GM19099 (cell line): ENCODE results near the gene LRRC3.

Experiments used
- POLR2A ChIP-seq: IDR thresholded peaks from 3 replicates; pipeline ENCODE4 v1.6.1; 2011; ENCODE audit warnings: low read depth; ENCODE audit not compliant: insufficient read length; ENCODE audit errors: extremely low read depth

The LRRC3 gene

DNA sequence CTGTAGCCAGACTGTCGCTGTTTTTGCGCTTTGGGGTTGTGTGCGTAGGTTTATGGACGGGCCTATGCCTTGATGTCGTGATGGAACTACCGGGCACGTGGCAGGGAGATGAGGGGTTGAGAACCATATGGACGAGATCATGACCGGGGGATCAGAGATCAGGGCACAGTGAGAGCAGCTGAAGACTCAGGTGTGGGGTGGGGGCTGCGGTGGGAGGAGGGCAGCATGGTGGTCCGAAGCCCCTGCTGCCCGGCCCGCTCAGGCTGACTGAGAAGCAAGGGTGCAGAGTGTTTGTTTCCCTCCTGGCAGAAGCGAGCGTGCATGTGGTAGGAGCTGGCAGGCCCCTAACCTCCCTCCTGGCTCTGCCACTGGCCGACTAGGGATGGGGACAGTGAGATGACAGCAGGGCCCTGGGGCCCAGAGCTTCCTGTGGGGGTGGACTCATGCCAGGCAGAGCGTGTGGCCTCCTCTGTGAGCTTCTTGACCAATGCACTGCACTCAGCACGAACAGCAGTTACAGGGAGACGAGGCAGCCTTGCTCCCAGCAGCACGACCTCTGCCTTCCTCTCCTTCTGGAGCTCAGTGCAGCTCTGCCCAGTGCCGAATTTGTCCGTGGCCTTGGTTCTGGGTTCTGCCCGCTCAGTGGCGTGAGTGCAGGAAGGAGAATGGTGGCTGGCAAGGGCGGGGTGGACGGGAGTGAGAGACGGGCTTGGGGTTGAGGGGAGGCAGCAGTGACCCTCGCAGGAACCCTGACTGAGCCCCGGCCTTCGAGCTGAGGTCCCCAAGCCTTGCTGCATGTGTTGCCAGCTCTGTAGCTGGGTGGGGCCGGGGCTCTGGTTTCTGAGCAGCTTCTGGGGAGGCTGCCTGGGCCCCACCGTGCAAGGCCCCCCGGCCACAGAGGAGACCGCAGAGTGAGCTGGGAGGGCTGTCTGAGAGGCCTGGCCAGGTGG, 22.2 kb upstream of the LRRC3 start:
- no peak for TF ChIP-seq POLR2A

DNA sequence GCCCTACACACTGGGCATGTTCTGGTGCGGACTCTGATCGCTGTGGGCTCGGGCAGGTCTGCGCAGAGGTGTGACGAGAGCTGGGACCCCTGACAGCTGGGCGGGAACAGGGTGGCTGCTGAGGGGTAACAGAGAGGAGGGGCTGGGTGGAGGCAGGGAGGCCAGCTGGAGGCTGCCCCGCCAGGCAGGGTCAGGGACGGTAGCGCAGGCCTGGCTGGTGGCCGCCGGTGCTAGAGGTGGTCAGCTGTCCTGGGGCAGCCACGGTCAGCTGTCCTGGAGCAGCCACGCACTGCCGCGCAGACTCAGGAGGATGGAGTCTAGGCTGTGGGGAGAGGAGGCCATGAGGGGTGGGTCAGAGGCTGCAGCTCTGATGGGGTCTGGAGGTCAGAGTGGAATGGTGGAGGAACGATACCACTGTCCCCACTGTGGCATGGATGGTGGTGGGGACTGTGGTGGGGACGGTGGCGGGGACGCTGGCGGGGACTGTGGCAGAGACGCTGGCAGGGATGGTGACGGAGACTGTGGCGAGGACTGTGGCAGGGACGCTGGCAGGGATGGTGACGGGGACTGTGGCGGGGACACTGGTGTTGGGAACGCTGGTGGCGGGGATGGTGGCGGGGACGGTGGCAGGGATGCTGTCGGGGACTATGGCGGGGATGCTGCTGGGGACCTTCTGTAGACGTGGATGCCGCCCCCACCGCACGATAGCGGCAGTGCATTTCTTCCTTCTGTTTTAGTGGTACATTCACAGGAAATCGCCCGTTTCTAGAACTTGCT, 21.3 kb upstream of the LRRC3 start:
- TF ChIP-seq POLR2A: no peak

DNA sequence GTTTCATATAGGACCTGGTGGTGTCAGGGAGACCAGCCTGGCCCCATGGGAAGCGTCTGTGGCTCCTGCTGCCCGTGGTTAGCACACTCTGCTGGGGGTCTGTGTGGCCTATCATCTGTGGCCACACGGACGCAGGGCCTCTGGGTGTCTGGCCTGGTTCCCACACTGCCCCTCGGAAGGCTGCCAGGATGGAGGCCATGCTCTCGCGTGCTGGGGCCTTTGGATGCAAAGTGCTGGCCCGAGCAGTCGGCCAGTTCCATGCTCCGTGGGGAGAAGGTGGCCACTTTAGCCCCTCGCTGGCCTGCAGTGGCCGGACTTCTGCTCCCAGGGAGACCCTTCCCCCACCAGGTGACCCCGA, 20.8 kb upstream of the LRRC3 start:
- no peak for TF ChIP-seq POLR2A

DNA sequence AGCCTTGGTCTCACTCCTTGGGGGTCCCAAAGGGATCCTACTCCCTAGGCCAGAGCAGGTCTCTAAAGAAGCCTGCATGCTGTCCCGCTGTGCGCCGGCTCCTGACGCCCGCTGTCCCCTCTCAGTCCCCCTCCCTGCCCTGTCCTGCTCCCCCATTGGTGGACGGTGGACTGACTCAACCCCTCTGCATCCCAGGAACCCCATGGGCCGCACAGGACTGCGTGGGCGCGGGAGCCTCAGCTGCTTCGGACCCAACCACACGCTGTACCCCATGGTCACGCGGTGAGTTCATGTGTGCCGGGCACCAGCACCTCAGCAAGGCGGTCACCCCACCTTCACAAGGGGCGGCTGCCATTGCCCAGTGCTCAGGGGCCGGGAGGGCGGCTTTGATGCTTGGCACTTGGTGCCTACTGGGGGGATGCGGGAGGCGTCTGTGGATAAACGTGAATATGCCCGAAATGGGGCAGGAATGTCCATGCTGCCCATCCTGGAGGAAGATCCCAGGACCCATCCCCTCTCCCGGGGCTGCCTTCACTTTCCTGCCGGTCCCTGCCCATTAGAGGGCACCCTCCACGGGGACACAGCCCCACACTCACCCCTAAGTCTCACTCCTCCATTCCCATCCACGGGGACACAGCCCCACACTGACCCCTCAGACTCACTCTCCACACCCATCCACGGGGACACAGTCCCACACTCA, 20.2 kb upstream of the LRRC3 start:
- TF ChIP-seq POLR2A: no peak

DNA sequence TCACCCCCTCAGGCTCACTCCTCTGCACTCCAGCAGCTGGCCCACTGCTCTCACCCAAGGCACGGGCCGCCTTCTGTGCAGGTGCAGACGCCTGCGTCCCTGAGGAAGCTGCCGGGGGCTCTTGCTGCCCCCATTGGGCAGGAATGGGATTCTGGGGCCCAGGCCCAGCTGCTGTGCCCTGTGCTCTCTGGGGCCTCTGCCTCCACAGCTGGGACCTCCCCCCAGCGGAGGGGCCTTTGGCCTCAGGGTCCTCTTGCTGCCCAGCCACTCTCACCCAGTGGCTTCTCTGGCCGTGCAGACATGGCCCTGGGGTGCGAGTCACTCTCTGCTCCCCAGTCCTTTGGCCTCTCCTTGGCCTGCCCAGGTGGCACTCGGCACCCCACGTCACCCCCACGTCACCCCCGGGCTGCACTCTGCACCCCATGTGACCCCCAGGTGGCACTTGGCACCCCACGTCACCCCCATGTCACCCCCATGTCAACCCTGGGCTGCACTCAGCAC, 19.1 kb upstream of the LRRC3 start:
- no peak for TF ChIP-seq POLR2A

DNA sequence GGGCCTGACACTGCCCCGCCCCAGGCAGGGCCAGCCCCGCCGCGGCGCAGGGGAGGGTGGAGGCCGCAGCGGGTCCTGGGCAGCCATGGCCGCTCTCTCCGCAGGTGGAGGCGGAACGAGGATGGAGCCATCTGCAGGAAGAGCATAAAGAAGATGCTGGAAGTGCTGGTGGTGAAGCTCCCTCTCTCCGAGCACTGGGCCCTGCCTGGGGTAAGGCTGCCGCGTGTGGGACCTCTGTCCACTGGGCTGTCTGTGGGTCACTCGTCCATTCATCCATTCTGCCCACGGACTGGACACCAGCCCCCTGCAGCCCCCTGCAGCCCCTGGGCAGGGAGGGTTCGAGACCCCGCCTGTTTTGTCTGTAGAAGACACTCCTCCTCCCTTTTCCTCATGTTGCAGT, 18.4 kb upstream of the LRRC3 start:
- no peak for TF ChIP-seq POLR2A

DNA sequence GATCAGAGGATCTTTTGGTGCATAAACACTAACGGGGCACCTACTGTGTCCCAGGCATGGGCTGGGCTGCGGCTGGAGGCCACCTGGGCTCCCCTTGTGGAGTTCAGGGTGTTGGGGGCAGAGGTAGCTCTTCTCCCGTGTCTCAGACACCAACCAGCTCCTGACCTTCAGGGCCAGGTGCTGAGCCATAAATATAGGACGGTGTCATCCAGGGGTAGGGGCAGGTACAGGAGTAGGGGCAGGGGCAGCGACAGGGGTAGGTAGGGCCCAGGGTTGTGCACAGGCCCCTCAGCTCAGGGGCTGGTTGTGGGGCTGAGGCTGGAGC, 18.0 kb upstream of the LRRC3 start:
- TF ChIP-seq POLR2A: no peak

DNA sequence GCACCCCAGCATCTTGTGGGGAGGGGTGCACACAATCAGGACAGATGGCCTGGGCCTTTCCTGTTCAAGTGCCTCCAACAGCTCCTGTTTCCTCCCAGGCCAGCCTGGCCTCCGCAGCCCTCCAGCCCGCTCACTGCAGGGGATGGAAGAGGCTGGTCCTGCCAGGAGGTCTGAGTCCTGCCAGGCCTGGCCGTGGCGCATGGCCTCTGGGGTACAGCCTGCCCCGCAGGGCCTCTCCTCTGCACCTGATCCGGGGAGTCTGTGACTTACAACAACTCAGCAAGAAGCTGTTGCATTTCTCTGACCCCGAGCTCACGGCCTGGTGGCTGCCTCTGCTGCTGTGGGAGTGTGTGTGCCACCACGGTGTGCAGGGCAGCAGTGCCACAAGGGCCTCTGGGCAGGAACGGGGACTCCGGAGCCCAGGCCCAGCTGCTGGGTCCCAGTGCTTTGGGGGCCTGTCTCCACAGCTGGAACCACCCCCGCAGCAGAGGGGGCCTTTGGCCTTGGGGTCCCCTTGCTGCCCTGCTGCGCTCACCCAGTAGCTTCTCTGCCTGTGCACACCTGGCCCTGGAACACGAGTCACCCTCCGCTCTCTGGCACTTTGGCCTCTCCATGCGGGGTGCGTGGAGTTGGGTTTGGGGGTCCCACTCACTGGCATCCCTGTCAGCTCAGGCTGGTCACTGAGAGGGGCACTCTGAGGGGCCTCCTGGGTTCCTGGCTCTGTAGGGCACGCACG, 17.4 kb upstream of the LRRC3 start:
- no peak for TF ChIP-seq POLR2A

DNA sequence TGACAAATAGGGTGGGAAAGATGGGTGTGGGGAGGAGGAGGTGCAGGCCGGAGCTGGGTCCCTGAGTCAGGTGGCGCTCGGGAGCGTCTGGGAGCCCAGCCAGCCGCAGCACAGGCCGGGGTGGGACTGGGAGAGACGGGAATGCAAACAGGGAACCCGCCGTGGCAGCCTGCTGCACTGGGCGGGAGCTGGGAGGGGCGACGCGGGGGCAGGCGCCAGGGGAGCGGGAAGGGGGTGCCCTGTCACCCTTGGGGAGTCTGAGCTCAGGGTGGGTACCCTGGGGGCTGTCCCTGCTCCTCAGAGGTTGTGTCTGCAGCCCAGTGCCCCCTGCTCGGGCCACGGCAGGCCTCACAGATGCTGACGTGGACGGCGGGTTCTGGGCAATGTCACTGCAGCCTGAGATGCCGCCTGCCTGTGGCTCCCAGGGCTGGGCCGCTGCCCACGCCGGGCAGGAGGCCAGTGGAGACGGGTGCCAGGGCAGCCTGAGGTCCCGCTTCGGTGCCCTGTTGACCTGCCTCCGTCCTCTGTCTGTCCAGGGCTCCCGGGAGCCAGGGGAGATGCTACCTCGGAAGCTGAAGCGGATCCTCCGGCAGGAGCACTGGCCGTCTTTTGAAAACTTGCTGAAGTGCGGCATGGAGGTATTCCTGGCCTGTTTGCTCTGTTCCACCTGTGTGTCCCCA, 16.6 kb upstream of the LRRC3 start:
- TF ChIP-seq POLR2A: no peak

DNA sequence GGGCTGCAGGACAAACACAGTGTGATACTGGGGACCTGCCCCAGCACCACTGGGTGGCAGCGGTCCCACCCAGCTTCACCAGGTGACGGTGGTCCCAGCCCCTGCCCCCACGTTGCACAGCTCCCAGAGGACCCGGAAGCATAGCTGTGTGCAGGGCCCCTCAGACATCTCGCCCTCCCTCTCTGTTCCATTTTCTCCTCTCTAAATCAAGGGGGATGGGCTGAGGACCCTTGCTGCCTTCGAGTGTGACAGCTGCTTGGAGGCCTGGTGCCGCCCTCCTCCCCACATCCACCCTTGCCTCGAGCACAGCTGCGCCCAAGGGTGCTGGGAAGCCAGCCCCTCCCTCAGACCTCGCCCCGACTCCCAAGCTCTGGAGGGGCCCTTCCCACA, 16.1 kb upstream of the LRRC3 start:
- TF ChIP-seq POLR2A: no peak

DNA sequence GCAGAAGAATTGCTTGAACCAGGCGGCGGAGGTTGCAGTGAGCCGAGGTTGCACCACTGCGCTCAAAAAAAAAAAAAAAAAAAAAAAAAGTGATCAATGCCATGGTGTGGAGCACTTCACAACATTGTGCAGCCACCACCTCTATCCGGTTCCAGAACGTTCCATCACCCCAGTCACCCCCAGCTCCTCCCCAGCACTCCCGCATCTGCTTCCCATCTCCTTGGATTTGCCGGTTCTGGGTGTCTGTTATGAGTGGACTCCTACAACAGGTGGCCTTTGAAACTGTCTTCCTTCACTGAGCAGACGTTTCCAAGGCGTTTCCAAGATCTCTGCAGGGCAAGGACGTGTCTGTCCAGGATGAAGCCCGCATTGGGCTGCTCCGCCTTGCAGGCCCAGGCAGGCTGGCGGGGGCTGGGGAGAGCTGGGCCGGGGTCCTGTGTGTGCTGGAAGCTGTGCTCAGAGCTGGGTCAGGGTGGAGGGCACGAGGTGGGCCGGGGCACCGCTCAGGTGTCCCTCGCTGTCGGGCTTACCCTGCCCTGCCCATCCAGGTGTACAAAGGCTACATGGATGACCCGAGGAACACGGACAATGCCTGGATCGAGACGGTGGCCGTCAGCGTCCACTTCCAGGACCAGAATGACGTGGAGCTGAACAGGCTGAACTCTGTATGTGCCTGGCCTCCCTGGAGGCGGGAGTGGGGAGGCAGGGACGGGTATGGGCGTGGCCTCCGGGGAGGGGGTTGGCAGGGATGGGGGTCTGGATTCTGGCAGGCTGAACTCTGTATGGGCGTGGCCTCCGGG, 14.9 kb upstream of the LRRC3 start:
- TF ChIP-seq POLR2A: no peak

DNA sequence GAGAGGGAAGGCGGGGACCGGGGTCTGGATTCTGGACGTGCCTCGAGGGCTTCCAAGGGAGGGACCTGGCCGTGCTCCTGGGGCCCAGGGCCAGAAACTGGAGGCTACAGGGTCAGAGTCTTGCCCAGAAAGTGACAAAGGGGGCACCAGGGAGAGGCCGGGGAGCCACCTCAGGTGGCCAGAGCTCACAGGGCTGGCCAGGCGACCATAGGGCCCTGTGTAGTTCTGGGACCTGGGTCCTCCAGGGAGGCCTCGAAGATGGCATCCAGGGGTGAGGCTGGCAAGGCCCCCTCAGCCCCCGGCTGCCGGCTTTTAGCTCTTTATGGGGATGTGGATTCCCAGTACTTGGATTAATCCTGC, 14.3 kb upstream of the LRRC3 start:
- no peak for TF ChIP-seq POLR2A

DNA sequence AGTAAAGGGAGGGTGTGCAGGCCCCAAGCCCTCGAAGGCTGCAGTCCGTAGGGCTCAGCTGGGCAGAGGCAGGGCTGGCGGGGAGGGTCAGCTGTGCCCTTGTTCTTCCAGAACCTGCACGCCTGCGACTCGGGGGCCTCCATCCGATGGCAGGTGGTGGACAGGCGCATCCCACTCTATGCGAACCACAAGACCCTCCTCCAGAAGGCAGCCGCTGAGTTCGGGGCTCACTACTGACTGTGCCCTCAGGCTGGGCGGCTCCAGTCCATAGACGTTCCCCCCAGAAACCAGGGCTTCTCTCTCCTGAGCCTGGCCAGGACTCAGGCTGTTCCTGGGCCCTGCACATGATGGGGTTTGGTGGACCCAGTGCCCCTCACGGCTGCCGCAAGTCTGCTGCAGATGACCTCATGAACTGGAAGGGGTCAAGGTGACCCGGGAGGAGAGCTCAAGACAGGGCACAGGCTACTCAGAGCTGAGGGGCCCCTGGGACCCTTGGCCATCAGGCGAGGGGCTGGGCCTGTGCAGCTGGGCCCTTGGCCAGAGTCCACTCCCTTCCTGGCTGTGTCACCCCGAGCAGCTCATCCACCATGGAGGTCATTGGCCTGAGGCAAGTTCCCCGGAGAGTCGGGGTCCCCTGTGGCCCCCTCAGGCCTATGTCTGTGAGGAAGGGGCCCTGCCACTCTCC, 13.6 kb upstream of the LRRC3 start:
- TF ChIP-seq POLR2A: no peak

DNA sequence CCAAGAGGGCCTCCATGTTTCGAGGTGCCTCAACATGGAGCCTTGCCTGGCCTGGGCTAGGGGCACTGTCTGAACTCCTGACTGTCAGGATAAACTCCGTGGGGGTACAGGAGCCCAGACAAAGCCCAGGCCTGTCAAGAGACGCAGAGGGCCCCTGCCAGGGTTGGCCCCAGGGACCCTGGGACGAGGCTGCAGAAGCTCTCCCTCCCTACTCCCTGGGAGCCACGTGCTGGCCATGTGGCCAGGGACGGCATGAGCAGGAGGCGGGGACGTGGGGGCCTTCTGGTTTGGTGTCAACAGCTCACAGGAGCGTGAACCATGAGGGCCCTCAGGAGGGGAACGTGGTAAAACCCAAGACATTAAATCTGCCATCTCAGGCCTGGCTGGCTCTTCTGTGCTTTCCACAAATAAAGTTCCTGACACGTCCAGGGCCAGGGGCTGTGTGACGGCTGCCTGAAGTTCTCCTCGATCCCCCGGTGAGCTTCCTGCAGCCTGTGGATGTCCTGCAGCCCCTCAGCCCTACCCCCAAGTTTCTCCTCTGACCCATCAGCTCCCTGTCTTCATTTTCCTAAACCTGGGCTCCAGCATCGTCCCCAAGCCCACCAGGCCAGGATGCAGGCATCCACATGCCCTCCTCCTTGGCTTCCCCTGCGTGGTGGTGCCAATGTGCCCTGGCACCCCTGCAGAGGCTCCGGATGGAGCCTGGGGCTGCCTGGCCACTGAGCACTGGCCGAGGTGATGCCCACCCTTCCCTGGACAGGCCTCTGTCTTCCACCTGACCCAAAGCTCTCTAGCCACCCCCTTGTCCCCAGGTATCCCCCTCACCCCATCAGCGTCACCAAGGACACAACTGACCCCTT, 12.8 kb upstream of the LRRC3 start:
- TF ChIP-seq POLR2A: no peak
